GM18907 (cell line): ENCODE measurements around the gene DGKQ.
"Not testable (repeated sequence)": the region's sequence is repeated elsewhere in the genome, so short reads cannot be mapped to it uniquely, and the experiment has no call there.

ENCODE experiments used
- ATAC-seq: cut with Tn5 transposase; IDR thresholded peaks from one replicate; pipeline ENCODE4 v1.9.1; 2021; ENCODE audit warnings: mild to moderate bottlenecking, moderate library complexity; ENCODE audit not compliant: unreplicated experiment

DGKQ gene

GRCh38 chr4:952881-953573, 20.3 kb downstream of the DGKQ start:
- no peak for ATAC-seq

GRCh38 chr4:951594-952468, 21.5 kb downstream of the DGKQ start:
- no peak for ATAC-seq

GRCh38 chr4:951186-951585, 22.2 kb downstream of the DGKQ start:
- no peak for ATAC-seq

- ATAC-seq, result no peak
Observed at GRCh38 chr4:950136-951020, 23.0 kb downstream of the DGKQ start.

- ATAC-seq, result no peak
Observed at GRCh38 chr4:949656-950055, 23.7 kb downstream of the DGKQ start.

- ATAC-seq, result no peak
Observed at GRCh38 chr4:948936-949300, 24.5 kb downstream of the DGKQ start.

GRCh38 chr4:948101-948935, 25.1 kb downstream of the DGKQ start:
- ATAC-seq, result no peak

GRCh38 chr4:947491-947971, 25.8 kb downstream of the DGKQ start:
- ATAC-seq, result no peak

GRCh38 chr4:946517-947471, 26.6 kb downstream of the DGKQ start:
- no peak for ATAC-seq

GRCh38 chr4:946103-946450, 27.3 kb downstream of the DGKQ start:
- ATAC-seq, result no peak

- ATAC-seq, result no peak
Observed at GRCh38 chr4:945274-946102, 27.9 kb downstream of the DGKQ start.

GRCh38 chr4:939508-939907, 33.9 kb downstream of the DGKQ start:
- not testable (repeated sequence) for ATAC-seq

GRCh38 chr4:932713-933070, 40.7 kb downstream of the DGKQ start:
- peak; percentile 2 for ATAC-seq

- ATAC-seq, result peak; percentile 83
Observed at GRCh38 chr4:931960-932712, 41.2 kb downstream of the DGKQ start, which contains the start of the genes GAK and TMEM175. Gene GAK, minus strand, starts transcription at chr4:932316. Its CDS starts 129 bp downstream, at chr4:932187. Gene TMEM175, plus strand, starts transcription at chr4:932460. Its CDS starts 15,280 bp downstream, at chr4:947740.

GRCh38 chr4:931194-931959, 42.0 kb downstream of the DGKQ start:
- ATAC-seq, result no peak

- ATAC-seq, result no peak
Observed at GRCh38 chr4:930827-931193, 42.6 kb downstream of the DGKQ start.

- ATAC-seq, result no peak
Observed at GRCh38 chr4:930028-930551, 43.3 kb downstream of the DGKQ start.
